ENCODE results near the gene CCDC74A.
"Not testable (repeated sequence)": the region's sequence is repeated elsewhere in the genome, so short reads cannot be mapped to it uniquely, and the experiment has no call there.

The CCDC74A gene

GRCh38 chr2:131527131-131528001 is at the start of gene CCDC74A:
CCDC74A (plus strand) TSS chr2:131527888; CDS start chr2:131527971, 83 bp downstream.
- DNase-seq: peak; percentile 43 to 69

- DNase-seq: not testable (repeated sequence)
Measured at GRCh38 chr2:131478074-131478849, 49.4 kb upstream of the CCDC74A start.

GRCh38 chr2:131478850-131479461 is 48.7 kb upstream of the CCDC74A start:
- DNase-seq: not testable (repeated sequence)

DNA sequence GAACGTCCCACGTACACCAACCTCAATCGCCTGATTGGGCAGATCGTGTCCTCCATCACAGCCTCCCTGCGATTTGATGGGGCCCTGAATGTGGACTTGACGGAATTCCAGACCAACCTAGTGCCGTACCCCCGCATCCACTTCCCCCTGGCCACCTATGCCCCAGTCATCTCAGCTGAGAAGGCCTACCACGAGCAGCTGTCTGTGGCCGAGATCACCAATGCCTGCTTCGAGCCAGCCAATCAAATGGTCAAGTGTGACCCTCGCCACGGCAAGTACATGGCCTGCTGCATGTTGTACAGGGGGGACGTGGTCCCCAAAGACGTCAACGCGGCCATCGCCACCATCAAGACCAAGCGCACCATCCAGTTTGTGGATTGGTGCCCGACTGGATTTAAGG is 47.3 kb upstream of the CCDC74A start:
- not testable (repeated sequence) for DNase-seq

- DNase-seq: not testable (repeated sequence)
Measured at GRCh38 chr2:131482506-131483155, 45.1 kb upstream of the CCDC74A start.

- DNase-seq: not testable (repeated sequence)
Measured at GRCh38 chr2:131483981-131484820, 43.5 kb upstream of the CCDC74A start.

- not testable (repeated sequence) for DNase-seq
Measured at GRCh38 chr2:131484906-131485460, 42.7 kb upstream of the CCDC74A start.

- DNase-seq: not testable (repeated sequence)
Measured at GRCh38 chr2:131486201-131486902, 41.3 kb upstream of the CCDC74A start.

GRCh38 chr2:131488306-131489205 is 39.1 kb upstream of the CCDC74A start:
- peak; percentile 66 to 96 for DNase-seq

GRCh38 chr2:131490616-131491468 is 36.8 kb upstream of the CCDC74A start:
- not testable (repeated sequence) for DNase-seq

DNA sequence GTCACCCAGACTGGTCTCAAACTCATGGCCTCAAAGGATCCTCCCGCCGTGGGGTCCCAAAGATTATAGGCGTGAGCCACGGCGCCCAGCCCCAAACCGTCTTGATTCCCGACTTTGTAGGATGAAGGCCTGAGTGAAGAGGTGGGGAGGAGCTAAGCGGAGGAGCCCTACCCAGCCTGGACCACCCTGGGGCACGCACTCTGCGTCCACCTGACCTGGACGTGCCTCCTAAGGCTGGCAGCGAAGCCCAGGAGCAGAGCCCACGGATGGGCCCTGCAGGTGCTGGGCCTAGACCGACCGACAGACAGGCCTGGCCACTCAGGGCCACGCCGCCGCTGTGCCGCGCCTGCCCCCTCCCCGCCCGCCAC is 36.2 kb upstream of the CCDC74A start:
- peak; percentile 10 to 25 for DNase-seq

GRCh38 chr2:131492015-131492417 is 35.7 kb upstream of the CCDC74A start, which contains the start of gene MZT2A:
MZT2A (minus strand) TSS chr2:131492397; CDS start chr2:131492376, 21 bp downstream.
- not testable (repeated sequence) for DNase-seq

DNA sequence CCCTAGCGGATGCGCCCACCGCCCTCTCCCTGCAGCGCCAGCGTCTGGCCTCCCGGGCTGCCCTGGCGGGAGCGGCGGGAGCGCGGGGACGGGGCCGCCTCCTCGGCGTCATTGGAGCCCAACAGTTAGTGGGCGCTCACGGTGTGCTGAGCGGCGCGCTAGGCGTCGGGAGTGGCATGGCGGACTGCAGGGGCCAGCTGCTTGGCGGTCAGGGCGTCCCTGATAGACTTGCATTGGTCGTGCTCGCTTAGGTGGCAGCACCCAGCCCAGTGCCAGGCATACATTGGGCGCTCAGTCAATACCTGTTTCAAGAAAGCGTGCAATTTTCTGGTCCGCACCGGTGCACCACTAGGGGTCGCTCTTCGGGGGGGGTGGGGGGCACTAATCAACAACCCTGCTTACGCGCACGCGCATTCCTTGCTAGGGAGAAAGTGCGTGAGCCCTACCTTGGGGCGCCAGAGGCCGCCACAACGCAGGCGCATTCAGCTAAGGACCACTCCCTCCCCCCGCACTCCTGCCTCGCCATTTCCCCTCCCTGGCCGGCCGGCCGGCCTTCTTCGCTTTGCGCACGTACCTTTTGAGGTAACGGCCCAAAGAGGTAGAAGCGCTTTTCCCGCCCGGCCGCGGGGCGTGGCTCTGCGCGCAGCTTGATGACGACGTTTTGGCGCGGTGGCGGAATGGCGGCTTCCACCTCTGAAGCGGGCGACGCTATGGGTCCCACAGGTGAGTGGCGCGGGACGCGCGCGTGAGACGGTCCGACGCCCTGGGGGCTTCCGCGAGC is 35.1 kb upstream of the CCDC74A start:
- DNase-seq: peak; percentile 90 to 95

GRCh38 chr2:131493199-131493968 is 34.3 kb upstream of the CCDC74A start:
- peak in 1 of 2 experiments; percentile 49 for DNase-seq

DNA sequence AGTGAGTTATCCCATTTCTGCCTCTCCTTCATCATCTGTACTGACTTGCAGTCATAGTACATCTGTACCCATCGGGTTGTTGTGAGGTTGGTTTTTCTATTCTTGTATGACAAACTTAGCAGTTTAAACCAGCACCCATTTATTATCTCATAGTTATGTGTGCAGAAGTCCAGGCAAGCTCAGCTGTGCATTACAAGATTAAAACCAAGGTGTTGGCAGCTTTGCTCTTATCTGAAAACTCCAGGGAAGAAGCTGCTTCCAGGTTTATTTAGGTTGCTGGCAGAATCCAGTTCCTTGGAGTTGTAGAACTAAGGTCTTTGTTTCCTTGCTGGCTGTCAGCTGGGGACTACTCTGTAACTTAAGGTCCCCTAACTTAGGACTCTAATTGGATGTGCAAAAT is 32.2 kb upstream of the CCDC74A start:
- DNase-seq: not testable (repeated sequence)

DNA sequence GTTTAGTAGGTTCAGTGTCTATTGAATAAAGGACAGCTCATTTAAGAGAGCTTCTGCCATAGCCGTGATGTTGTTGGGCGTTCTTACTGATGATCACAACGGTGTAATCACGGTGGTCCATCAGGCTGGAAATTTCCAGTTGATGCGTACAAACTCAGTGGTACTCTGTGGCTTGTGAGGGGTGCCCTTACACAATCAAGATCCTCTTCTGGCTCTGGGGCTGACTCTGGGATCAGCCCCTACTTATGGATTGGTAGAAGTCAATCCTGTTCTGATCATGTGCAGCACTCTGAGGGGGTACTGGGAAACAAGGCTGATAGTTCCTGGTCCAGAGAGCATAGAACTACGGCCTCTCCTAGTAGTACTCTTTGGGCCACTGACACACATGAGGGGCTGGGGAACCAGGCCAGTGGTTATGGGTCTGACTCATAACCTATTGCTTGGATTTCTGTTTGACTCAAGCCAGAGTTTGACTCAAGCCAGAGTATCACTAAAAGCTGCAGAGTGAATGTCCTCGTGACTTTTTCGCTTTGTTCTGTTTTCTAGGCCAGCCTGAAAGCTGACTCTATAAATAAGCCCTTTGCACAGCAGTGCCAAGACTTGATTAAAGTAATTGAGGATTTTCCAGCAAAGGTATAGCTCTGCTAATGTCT is 29.2 kb upstream of the CCDC74A start:
- not testable (repeated sequence) for DNase-seq

Measured in NCI-H524 (cell line).